HCT116 (cell line): ENCODE data around the gene RPE65. TPM values are rescaled to one million over a fixed set of nuclear protein-coding genes. Genes with fewer than 3 reads are reported as not detected.
A peak's percentile ranks its signal among the peaks of the same experiment; 100 is the strongest.

Experiments
- ATAC-seq: fragments of 200-7000 bp; cut with Tn5 transposase; 2 replicates; pipeline ENCODE4 v1.9.1; 2020; ENCODE audit warnings: mild to moderate bottlenecking, moderate library complexity
- BruUV-seq: library from RNA; stranded (reverse); fragments of 400-500 nt; replicated peaks from 2 replicates; lab custom pipeline; 2021; lab: Mats Ljungman, UMichigan
- CTCF ChIA-PET: fragments of 300-600 bp; sonication (Branson Sonifier 250); formaldehyde crosslinking; loops from one replicate; lab custom pipeline; 2021; ENCODE audit warnings: antibody characterized with exemption; lab: Charles Lee
- POLR2A ChIA-PET: fragments of 300-600, 350-600 bp; sonication (Branson Sonifier 250); formaldehyde crosslinking; loops from one replicate; lab custom pipeline; 2021; ENCODE audit warnings: antibody characterized with exemption; lab: Charles Lee
- RAD21 ChIA-PET, 2 experiments: fragments of 300-600 bp; sonication (Branson Sonifier 250); formaldehyde crosslinking; loops; one replicate each; lab custom pipeline; 2023; ENCODE audit warnings: low total read pairs in 2 of 2; ENCODE audit not compliant: uncharacterized antibody in 2 of 2, unreplicated experiment in 2 of 2, low non-redundant PET in 1 of 2; lab: Charles Lee
- DNase-seq: peaks from one replicate; pipeline ENCODE4 v3.0.0-alpha.2; 2010; ENCODE audit warnings: low read depth, low spot score
- H2AFZ ChIP-seq: fragments of 200-600 bp; shearing (Covaris generic), sonication (generic); 2 replicates; pipeline ENCODE4 v1.6.1; 2017; ENCODE audit warnings: low read depth, mixed run types, mixed read lengths, antibody characterized with exemption, low read length; ENCODE audit not compliant: poor library complexity, severe bottlenecking
- H3K27ac ChIP-seq: 2 replicates; pipeline ENCODE4 v1.5.1; 2012; ENCODE audit warnings: low read depth, low read length
- H3K27me3 ChIP-seq: fragments of 200-600 bp; sonication (generic); 2 replicates; pipeline ENCODE4 v1.6.1; 2016; ENCODE audit warnings: mixed run types, low read length, mixed read lengths; ENCODE audit not compliant: insufficient read depth
- H3K36me3 ChIP-seq, 2 experiments: fragments of 200-500 bp in 1 of 2; fragments of 200-600 bp in 1 of 2; sonication (Bioruptor generic) in 1 of 2; sonication (generic) in 1 of 2; 2 replicates each; pipeline versions ENCODE4 v1.5.1 to v1.6.1; 2014 to 2016; ENCODE audit warnings: low read length in 2 of 2, inconsistent platforms in 1 of 2, mixed read lengths in 1 of 2, mixed run types in 1 of 2; ENCODE audit not compliant: insufficient read depth in 2 of 2, control insufficient read depth in 1 of 2
- H3K4me1 ChIP-seq, 2 experiments: fragments of 200-600 bp in 1 of 2; sonication (generic) in 1 of 2; 2 replicates each; pipeline versions ENCODE4 v1.5.1 to v1.6.1; 2012 to 2017; ENCODE audit warnings: low read length in 2 of 2, inconsistent platforms in 1 of 2, mild to moderate bottlenecking in 1 of 2, mixed read lengths in 1 of 2, mixed run types in 1 of 2, moderate library complexity in 1 of 2; ENCODE audit not compliant: insufficient read depth in 2 of 2, control insufficient read depth in 1 of 2
- H3K4me2 ChIP-seq: fragments of 200-600 bp; sonication (generic); 2 replicates; pipeline ENCODE4 v1.6.1; 2017; ENCODE audit warnings: mixed run types, low read length, mixed read lengths
- H3K4me3 ChIP-seq, 2 experiments: fragments of 200-600 bp in 1 of 2; sonication (generic) in 1 of 2; replicated peaks in 1 of 2; 2 replicates each; pipeline ENCODE4 v1.5.1; 2011 to 2016; ENCODE audit warnings: low read length in 2 of 2, control low read depth in 1 of 2, low read depth in 1 of 2, mild to moderate bottlenecking in 1 of 2, mixed read lengths in 1 of 2, mixed run types in 1 of 2
- H3K79me2 ChIP-seq: fragments of 200-600 bp; sonication (generic); 2 replicates; pipeline ENCODE4 v1.6.1; 2017; ENCODE audit warnings: mild to moderate bottlenecking, mixed run types, low read length, moderate library complexity, mixed read lengths; ENCODE audit not compliant: insufficient read depth
- H3K9ac ChIP-seq: fragments of 200-600 bp; sonication (generic); 2 replicates; pipeline ENCODE4 v1.6.1; 2016; ENCODE audit warnings: low read length, mixed read lengths
- H3K9me2 ChIP-seq: fragments of 200-600 bp; sonication (generic), shearing (Covaris generic); 2 replicates; pipeline ENCODE4 v1.6.1; 2017; ENCODE audit warnings: mixed run types, mild to moderate bottlenecking, moderate library complexity; ENCODE audit not compliant: insufficient read depth
- H3K9me3 ChIP-seq, 2 experiments: fragments of 200-500 bp in 1 of 2; fragments of 200-600 bp in 1 of 2; sonication (Bioruptor generic) in 1 of 2; sonication (generic) in 1 of 2; 2 replicates each; pipeline ENCODE4 v1.6.1; 2014 to 2017; ENCODE audit warnings: low read length in 2 of 2, mixed read lengths in 2 of 2, inconsistent platforms in 1 of 2, low read depth in 1 of 2, mild to moderate bottlenecking in 1 of 2, mixed run types in 1 of 2, moderate library complexity in 1 of 2; ENCODE audit not compliant: control insufficient read depth in 1 of 2, insufficient read depth in 1 of 2
- H4K20me1 ChIP-seq: fragments of 200-600 bp; sonication (generic), shearing (Covaris generic); 2 replicates; pipeline ENCODE4 v1.6.1; 2017; ENCODE audit warnings: mixed run types, mild to moderate bottlenecking, moderate library complexity; ENCODE audit not compliant: insufficient read depth
- CBX3 ChIP-seq: IDR thresholded peaks from 2 replicates; pipeline ENCODE4 v1.6.1; 2012; ENCODE audit warnings: low read depth
- EZH2phosphoT487 ChIP-seq: fragments of 200-600 bp; IDR thresholded peaks from 2 replicates; pipeline ENCODE4 v1.6.1; 2018; ENCODE audit warnings: antibody characterized with exemption, borderline replicate concordance
- FOSL1 ChIP-seq: IDR thresholded peaks from 2 replicates; pipeline ENCODE4 v1.6.1; 2012; ENCODE audit warnings: low read depth
- JUND ChIP-seq: IDR thresholded peaks from 2 replicates; pipeline ENCODE4 v1.6.1; 2012
- POLR2A ChIP-seq: IDR thresholded peaks from 2 replicates; pipeline ENCODE4 v1.7.0; 2011; ENCODE audit warnings: borderline replicate concordance; ENCODE audit not compliant: insufficient read depth, insufficient read length; ENCODE audit errors: extremely low read depth
- POLR2AphosphoS5 ChIP-seq: IDR thresholded peaks from 2 replicates; pipeline ENCODE4 v1.6.1; 2011; ENCODE audit warnings: mild to moderate bottlenecking, low read depth, low read length, moderate library complexity
- RAD21 ChIP-seq: IDR thresholded peaks from 2 replicates; pipeline ENCODE4 v1.6.1; 2012; ENCODE audit warnings: low read depth, mild to moderate bottlenecking
- SIN3A ChIP-seq: IDR thresholded peaks from 2 replicates; pipeline ENCODE4 v1.6.1; 2012; ENCODE audit warnings: low read depth
- TCF7L2 ChIP-seq: IDR thresholded peaks from 2 replicates; pipeline ENCODE4 v1.7.0; 2011; ENCODE audit warnings: borderline replicate concordance, inconsistent platforms; ENCODE audit not compliant: insufficient read depth, insufficient read length; ENCODE audit errors: extremely low read depth
- YY1 ChIP-seq: IDR thresholded peaks from 2 replicates; pipeline ENCODE4 v1.6.1; 2011; ENCODE audit warnings: low read length, low read depth, moderate library complexity, mild to moderate bottlenecking; ENCODE audit not compliant: insufficient replicate concordance; ENCODE audit errors: extremely low read depth
- ZFX ChIP-seq: fragments of 450-650 bp; IDR thresholded peaks from 2 replicates; pipeline ENCODE4 v1.6.1; 2017
- ZNF274 ChIP-seq: fragments of 200-500 bp; sonication (Bioruptor generic); IDR thresholded peaks from 2 replicates; pipeline ENCODE4 v1.6.1; 2014; ENCODE audit warnings: mild to moderate bottlenecking, low read depth, low read length, inconsistent platforms
- intact Hi-C: fragments of 100-400 bp; cut with micrococcal nuclease; formaldehyde crosslinking; loops from 2 replicates; pipeline ENCODE4 v1.10.0; 2022
- total RNA-seq: library from RNA; stranded (reverse); gene quantifications from one replicate; pipeline ENCODE4 v1.2.1, GENCODE V29; 2021; ENCODE audit not compliant: unreplicated experiment
- TF ChIP-seq, protein P1 (sequence below), 3 experiments: fragments of 200-600 bp in 1 of 3; sonication (generic) in 1 of 3; IDR thresholded peaks in 2 of 3; conservative IDR thresholded peaks in 1 of 3; 2 replicates each; pipeline ENCODE4 v1.5.1; 2012 to 2017; ENCODE audit warnings: low read depth in 2 of 3, low read length in 2 of 3, antibody characterized with exemption in 1 of 3, borderline replicate concordance in 1 of 3, control low read depth in 1 of 3, mild to moderate bottlenecking in 1 of 3, mixed read lengths in 1 of 3, mixed run types in 1 of 3, moderate library complexity in 1 of 3; ENCODE audit not compliant: insufficient read depth in 1 of 3
- TF ChIP-seq, protein P2 (sequence below): IDR thresholded peaks from 2 replicates; pipeline ENCODE4 v1.6.1; 2012
- TF ChIP-seq, protein P3 (sequence below): IDR thresholded peaks from 2 replicates; pipeline ENCODE4 v1.6.1; 2011; ENCODE audit warnings: mild to moderate bottlenecking, low read length, moderate library complexity; ENCODE audit not compliant: insufficient replicate concordance; ENCODE audit errors: extremely low read depth

The RPE65 gene
- total RNA-seq, 1 experiment from 2014 or later: not detected

DNA sequence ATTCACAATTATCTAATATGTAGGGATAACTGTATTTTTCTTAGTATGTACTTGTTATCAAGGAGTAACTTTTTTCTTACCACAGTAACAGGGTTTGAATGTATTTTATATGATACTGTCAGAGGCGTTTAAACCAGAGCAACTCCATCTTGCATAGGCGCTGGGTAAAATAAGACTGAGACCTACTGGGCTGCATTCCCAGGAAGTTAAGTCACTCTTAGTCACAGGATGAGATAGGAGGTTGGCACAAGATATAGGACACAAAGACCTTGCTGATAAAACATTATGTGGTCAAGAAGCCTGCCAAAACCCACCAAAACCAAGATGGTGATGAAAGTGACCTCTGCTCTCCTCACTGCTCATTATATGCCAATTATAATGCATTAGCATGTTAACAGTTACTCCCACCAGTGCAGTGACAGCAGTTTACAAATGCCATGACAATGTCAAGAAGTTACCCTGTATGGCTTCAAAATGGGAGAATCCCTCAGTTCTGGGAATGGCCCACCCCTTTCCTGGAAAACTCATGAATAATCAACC, 64.8 kb downstream of the RPE65 start (continued):
- TF ChIP-seq, protein P1, sequence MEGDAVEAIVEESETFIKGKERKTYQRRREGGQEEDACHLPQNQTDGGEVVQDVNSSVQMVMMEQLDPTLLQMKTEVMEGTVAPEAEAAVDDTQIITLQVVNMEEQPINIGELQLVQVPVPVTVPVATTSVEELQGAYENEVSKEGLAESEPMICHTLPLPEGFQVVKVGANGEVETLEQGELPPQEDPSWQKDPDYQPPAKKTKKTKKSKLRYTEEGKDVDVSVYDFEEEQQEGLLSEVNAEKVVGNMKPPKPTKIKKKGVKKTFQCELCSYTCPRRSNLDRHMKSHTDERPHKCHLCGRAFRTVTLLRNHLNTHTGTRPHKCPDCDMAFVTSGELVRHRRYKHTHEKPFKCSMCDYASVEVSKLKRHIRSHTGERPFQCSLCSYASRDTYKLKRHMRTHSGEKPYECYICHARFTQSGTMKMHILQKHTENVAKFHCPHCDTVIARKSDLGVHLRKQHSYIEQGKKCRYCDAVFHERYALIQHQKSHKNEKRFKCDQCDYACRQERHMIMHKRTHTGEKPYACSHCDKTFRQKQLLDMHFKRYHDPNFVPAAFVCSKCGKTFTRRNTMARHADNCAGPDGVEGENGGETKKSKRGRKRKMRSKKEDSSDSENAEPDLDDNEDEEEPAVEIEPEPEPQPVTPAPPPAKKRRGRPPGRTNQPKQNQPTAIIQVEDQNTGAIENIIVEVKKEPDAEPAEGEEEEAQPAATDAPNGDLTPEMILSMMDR (IDR thresholded peaks at IDR 0.05 in 2 of 3, conservative IDR thresholded peaks at IDR 0.05 in 1 of 3; ENCODE audit: borderline replicate concordance in 1 of 3, insufficient read depth in 1 of 3, low read depth in 2 of 3, low read length in 2 of 3): no peak
- TF ChIP-seq JUND: peak; percentile 90
- TF ChIP-seq SIN3A: peak; percentile 30
- TF ChIP-seq, protein P2, sequence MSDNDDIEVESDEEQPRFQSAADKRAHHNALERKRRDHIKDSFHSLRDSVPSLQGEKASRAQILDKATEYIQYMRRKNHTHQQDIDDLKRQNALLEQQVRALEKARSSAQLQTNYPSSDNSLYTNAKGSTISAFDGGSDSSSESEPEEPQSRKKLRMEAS: no peak
- TF ChIP-seq, all 23 proteins: peak for 12

DNA sequence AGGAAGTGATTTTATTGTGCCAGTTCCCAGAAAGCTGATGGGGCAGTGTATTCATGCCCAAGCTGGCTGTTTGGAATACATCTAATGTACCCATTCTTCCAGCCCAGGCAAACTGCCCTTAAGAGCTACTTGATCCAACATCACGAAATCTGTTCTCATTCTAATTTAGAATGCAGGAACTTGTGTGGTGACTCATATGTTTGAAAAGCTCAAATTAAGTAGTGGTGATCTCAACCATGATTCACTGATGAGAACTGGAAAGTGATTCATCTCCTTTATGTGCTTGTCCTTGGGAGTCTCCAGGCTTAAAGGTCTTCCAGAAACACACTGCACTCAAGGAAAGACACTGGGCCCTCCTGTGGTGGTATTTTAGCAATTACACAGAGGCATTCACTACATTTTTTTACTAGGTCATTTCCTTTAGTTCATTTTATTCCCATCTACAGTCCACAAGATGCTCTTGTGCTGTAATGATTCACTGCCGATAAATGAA, 65.4 kb downstream of the RPE65 start:
- Histone ChIP-seq H3K4me3 (peak overlapping the region; percentile 12 to 69), H3K4me2 (peak overlapping the region; percentile 70), H3K36me3 (no peaks in the 10 kb centered on the region; a peak in 1 of 4 replicates), H3K4me1 (peaks cover 46 to 66% of the 10 kb centered on the region in 2 experiments), H3K9me2 (no peaks in the 10 kb centered on the region), H3K27ac (peak overlapping the region; percentile 91), H3K9ac (peak overlapping the region; percentile 61), H3K9me3 (no peaks in the 10 kb centered on the region), H2AFZ (no peak overlapping the region), H3K27me3 (no peaks in the 10 kb centered on the region), H4K20me1 (no peaks in the 10 kb centered on the region), H3K79me2 (peaks cover 28% of the 10 kb centered on the region)
- RAD21 ChIA-PET: no interaction called here
- CTCF ChIA-PET: interaction anchor here (0.9 to 1.1 kb wide), 5 partner anchors 20 to 268 kb away, joined by 3 to 17 read pairs (median 4); no protein-coding TSS in a partner anchor
- intact Hi-C loops: loop anchor here (1.0 to 10.0 kb wide), 3 partner anchors 62 to 700 kb away; partner anchors contain the start of gene GADD45A
- ATAC-seq (peak; percentile 80), DNase-seq (peak; percentile 99)
- BruUV-seq: no TSS peak
- POLR2A ChIA-PET: interaction anchor here (0.6 to 1.7 kb wide), 10 partner anchors 8 to 264 kb away, joined by 3 to 6 read pairs (median 4); no protein-coding TSS in a partner anchor
- no peak for TF ChIP-seq ZFX
- TF ChIP-seq SIN3A: peak; percentile 62
- TF ChIP-seq CBX3: peak; percentile 85
- TF ChIP-seq RAD21: peak; percentile 61
- TF ChIP-seq ZNF274: no peak
- peak; percentile 100 for TF ChIP-seq JUND
- TF ChIP-seq, protein P1 (IDR thresholded peaks at IDR 0.05 in 2 of 3, conservative IDR thresholded peaks at IDR 0.05 in 1 of 3; ENCODE audit: borderline replicate concordance in 1 of 3, insufficient read depth in 1 of 3, low read depth in 2 of 3, low read length in 2 of 3): peak; percentile 35 to 48 (median 47); a peak in 5 of 6 replicates
- no peak for TF ChIP-seq EZH2phosphoT487
- TF ChIP-seq YY1: peak; percentile 33
- peak; percentile 73 for TF ChIP-seq POLR2AphosphoS5
- peak; percentile 99 for TF ChIP-seq FOSL1
- peak; percentile 90 for TF ChIP-seq TCF7L2
- TF ChIP-seq, protein P3, sequence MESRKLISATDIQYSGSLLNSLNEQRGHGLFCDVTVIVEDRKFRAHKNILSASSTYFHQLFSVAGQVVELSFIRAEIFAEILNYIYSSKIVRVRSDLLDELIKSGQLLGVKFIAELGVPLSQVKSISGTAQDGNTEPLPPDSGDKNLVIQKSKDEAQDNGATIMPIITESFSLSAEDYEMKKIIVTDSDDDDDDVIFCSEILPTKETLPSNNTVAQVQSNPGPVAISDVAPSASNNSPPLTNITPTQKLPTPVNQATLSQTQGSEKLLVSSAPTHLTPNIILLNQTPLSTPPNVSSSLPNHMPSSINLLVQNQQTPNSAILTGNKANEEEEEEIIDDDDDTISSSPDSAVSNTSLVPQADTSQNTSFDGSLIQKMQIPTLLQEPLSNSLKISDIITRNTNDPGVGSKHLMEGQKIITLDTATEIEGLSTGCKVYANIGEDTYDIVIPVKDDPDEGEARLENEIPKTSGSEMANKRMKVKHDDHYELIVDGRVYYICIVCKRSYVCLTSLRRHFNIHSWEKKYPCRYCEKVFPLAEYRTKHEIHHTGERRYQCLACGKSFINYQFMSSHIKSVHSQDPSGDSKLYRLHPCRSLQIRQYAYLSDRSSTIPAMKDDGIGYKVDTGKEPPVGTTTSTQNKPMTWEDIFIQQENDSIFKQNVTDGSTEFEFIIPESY: peak; percentile 55
- TF ChIP-seq POLR2A: no peak
